Erythroblast (primary cell): Measurements from ENCODE around the gene VIPR2.
"Not testable (repeated sequence)": the region's sequence is repeated elsewhere in the genome, so short reads cannot be mapped to it uniquely, and the experiment has no call there.

Experiments
- DNase-seq, 2 experiments: peaks; one replicate each; lab custom pipeline; 2025; lab: John Stamatoyannopoulos, UW
- GATA1 ChIP-seq: IDR thresholded peaks from 2 replicates; pipeline ENCODE4 v1.6.1; 2011; ENCODE audit warnings: low read depth, mild to moderate bottlenecking, control low read depth, low read length, moderate library complexity
- POLR2A ChIP-seq: IDR thresholded peaks from 2 replicates; pipeline ENCODE4 v1.6.1; 2011; ENCODE audit warnings: mild to moderate bottlenecking, low read length

VIPR2 gene

DNA sequence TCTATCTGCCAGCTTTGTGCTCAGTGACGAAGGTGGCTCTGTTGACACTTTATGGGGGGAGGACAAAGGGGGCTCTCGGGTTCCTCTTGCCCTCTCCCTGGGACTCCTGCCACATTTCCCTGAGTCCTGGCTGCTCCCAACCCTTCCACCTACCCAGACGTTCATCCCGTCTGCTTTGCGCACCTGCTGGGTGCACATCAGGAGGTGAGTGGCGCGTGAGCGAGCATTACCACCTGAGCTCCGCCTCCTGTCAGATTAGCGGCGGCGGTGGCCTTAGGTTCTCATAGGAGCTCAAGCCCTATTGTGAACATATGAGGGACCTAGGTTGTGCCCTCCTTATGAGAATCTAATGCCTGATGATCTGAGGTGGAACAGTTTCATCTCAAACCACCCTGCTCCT is 151.1 kb downstream of the VIPR2 start:
- TF ChIP-seq GATA1, result no peak
- TF ChIP-seq POLR2A, result no peak
- DNase-seq, result no peak

DNA sequence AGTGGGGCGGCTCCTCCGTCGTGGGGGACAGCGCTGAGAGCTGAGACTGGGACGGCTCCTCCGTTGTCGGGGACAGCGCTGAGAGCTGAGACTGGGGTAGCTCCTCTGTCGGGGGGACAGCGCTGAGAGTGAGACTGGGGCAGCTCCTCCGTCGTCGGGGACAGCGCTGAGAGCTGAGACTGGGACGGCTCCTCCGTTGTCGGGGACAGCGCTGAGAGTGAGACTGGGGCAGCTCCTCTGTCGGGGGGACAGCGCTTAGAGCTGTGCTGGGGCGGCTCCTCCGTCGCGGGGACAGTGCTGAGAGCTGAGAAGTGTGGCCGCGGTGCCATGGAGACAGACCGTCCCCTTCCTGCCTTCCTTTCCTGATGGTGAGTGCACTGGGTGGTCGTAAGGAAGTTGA is 151.9 kb downstream of the VIPR2 start:
- TF ChIP-seq POLR2A, result no peak
- TF ChIP-seq GATA1, result no peak
- no peak for DNase-seq

DNA sequence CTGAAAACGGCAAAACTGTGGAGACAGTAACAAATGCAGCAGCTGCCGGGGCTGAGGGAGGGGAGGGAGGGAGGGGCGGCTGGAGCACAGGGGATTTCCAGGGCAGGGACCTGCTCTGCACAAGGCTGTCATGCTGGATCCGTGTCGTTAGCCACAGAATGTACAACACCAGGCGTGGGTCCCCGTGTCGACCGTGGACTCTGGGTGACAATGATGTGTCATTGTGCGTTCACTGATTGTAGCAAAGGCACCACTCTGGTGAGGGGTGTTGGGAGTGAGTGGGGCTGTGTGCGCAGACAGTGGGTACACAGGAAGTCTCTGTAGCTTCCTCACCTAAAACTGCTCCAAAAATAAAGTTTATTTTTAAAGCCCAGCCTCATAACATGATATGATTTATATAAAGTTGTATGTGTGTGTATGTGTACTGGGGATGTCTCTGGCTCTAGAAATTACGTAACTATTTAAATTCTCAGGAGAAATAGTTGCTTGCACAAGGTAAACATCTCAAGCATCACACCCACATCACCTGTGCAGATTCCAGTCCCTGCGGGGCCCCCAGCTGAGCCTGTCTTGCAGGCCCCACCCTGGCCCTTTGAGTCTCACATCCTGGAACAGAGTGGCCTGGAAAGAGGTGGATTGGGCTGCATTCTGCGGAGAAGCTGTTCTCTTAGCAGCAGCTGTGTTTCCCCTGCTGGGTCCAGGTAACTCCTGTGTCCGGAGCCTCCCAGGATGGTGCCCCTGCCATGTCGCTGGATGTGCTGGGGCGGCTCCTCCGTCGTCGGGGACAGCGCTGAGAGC is 152.6 kb downstream of the VIPR2 start:
- no peak for DNase-seq
- TF ChIP-seq GATA1 (no peak), POLR2A (no peak)

DNA sequence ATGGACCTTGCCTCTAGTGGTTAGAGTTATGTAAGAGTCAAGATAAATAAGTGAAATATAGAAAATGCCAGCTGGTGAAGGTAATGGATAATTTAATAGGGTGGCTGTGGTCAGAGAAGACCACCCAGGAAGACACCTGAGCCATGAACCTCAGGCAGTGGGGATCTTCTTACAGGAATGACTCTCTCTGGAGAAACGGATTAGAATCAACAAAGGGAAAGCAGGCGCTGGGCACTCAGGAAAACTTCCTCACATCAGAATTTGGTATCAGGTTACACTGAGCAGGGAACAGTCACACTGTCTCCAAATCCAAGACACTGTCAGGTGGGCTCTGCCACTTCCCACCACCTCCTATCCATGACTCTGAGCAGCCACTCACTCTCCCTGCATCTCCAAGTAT is 155.7 kb downstream of the VIPR2 start:
- TF ChIP-seq GATA1, result no peak
- TF ChIP-seq POLR2A, result no peak
- no peak for DNase-seq

DNA sequence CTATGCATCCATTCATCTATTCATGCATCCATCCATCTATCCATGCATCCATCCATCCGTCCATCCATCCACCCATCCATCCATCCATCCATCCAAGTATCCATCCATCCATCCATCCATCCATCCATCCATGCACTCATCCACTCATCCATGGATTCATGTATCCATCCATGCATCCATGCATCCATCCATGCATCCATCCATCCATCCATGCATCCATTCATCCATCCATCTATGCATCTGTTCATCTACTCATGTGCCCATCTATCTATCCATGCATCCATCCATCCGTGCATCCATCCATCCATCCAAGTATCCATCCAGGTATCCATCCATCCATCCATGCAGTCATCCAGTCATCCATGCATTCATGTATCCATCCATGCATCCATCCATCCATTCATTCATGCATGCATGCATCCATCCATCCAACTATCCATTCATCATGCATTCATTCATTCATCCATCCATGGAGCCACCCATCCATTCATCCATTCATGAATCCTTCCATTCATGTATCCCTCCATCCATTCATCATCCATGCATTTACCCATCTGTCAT is 156.3 kb downstream of the VIPR2 start:
- DNase-seq, result no peak
- TF ChIP-seq POLR2A (no peak), GATA1 (no peak)

DNA sequence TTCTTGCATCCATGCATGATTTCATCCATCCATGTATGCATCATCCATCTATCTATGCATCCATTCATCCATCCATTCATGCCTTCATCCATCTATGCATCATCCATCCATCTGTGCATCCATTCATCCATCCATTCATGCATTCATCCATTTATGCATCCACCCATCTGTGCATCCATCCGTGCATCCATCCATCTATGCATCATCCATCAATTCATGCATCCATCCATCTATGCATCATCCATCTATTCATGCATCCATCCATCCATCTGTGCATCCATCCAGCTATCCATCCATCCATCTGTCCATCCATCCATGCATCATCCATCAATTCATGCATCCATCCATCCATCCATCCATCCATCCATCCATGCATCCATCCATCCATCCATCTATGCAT is 157.0 kb downstream of the VIPR2 start:
- no peak for TF ChIP-seq GATA1
- no peak for TF ChIP-seq POLR2A
- DNase-seq, result no peak

DNA sequence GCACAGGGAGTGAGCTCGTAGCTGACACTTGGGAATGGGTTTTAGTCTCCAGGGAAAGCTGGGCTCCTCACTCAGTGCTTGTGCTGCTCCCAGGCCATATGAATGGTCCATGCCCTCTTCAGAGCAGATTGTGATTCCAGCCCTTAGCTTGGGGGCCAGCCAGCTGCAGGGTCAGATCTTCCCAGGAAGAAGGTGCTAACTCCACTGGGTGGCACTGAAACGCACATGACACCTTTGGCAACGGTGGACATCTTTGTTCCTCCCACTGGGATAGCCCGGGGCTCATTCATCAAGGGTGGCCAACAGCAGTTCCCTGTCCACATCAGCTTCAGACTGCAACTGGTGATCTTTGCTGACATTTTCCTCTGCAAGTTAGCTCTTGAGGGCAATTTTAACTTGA is 159.1 kb downstream of the VIPR2 start:
- no peak for DNase-seq
- no peak for TF ChIP-seq POLR2A
- no peak for TF ChIP-seq GATA1

DNA sequence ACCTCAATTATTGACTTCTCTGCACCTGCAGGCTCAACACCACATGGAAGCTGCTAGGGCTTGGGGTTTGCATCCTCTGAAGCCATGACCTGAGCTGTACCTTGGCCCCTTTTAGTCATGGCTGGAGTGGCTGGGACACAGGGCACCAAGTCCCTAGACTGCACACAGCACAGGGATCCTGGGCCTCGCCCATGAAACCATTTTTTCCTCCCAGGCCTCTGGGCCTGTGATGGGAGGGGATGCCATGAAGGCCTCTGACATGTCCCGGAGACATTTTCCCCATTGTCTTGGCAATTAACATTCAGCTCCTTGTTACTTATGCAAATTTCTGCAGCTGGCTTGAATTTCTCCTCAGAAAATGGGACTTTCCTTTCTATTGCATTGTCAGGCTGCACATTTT is 160.7 kb downstream of the VIPR2 start:
- DNase-seq, result not testable (repeated sequence)

DNA sequence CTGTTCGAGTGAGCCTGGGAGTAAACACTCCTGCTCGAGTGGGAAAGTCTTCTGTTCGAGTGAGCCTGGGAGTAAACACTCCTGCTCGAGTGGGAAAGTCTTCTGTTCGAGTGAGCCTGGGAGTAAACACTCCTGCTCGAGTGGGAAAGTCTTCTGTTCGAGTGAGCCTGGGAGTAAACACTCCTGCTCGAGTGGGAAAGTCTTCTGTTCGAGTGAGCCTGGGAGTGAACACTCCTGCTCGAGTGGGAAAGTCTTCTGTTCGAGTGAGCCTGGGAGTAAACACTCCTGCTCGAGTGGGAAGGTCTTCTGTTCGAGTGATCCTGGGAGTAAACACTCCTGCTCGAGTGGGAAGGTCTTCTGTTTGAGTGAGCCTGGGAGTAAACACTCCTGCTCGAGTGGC is 162.6 kb downstream of the VIPR2 start:
- DNase-seq, result not testable (repeated sequence)

DNA sequence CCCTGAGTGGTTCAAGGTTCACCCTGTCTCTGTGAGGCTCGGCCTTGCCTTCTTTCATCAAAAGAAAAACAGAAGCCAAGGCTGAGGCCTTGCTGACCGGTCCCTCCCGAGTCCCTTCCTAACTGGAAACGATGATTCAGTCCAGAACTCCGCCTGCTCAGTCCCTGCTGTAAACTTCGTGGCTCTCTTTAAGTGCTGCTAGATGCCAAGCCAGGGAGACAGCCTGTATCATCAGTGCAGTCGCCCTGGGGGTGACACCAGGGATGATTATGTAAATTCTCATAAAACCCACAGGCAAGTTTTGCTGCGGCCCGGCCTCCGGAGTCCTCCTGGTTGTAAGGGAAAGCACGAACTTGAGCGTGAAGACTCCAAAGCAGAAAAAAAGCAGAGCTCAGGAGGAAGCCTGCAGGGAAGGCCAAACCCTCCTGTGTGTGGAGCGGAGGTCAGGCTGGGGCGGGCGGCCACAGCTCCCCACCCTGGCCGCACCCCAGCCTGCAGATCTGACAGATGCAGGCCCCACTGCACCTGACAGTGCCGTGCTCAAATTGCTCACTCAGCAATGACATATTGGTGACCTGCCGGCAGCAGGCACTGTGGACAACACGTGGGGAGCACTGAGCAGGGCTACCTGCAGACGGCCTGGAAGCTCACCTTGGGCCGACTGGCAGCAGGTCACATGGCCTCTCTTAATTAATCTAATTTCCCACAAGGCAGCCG is 164.9 kb downstream of the VIPR2 start:
- no peak for DNase-seq
- TF ChIP-seq GATA1 (no peak), POLR2A (no peak)

DNA sequence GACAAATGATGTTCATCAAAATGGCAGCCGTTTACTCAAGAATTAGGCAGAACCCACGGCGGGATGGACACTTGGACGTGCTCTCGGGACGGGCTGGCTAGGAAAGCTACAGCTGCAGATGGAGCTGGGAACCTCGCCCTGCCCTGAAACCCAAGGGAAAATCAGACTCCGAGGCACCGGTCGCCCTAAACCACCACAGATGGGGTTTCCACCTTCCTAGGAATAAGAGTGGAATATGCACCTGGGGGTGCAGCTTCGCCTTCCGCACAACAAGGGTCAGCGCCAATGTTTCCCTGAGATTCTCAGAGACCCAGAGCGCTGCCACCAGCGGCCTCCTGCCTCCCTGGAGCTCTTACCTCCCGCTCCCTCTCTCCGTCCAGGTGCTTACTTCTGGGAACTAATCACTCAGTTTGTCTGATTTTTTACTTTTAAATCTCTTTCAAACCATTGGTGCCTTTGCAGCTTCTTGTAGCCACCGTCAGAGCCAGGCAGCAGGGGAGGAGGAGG is 165.6 kb downstream of the VIPR2 start:
- DNase-seq, result no peak
- no peak for TF ChIP-seq GATA1
- TF ChIP-seq POLR2A, result no peak
